Measurements from ENCODE around the gene SLC7A14. TPM values are rescaled to one million over a fixed set of nuclear protein-coding genes. Genes with fewer than 3 reads are reported as not detected.

SLC7A14 gene
- total RNA-seq, 2 experiments from 2014 or later: not detected

- DNase-seq (ENCODE audit: low spot score): no peak
- BruUV-seq (replicated peaks): no TSS peak
- TF ChIP-seq CTCF (conservative IDR thresholded peaks at IDR 0.05; ENCODE audit: low read length) (no peak), EZH2phosphoT487 (IDR thresholded peaks at IDR 0.05; ENCODE audit: borderline replicate concordance, low read depth, low read length) (no peak)
- no peak overlapping the region for H2AFZ ChIP-seq (ENCODE audit: low read length)
- H3K27ac ChIP-seq (ENCODE audit: low read depth, low read length, poor library complexity, severe bottlenecking): no peak overlapping the region
- no peaks in the 10 kb centered on the region for H3K36me3 ChIP-seq (ENCODE audit: insufficient read depth, low read length)
- H3K79me2 ChIP-seq (ENCODE audit: insufficient read depth, low read depth, low read length): no peaks in the 10 kb centered on the region
- intact Hi-C loops (cut with micrococcal nuclease; ENCODE audit: unreplicated experiment): no loop called here
- no peaks in the 10 kb centered on the region for H3K4me1 ChIP-seq (ENCODE audit: insufficient read depth, low read length, poor library complexity, severe bottlenecking)
- ChIA-PET POLR2A (interaction anchor here (0.7 kb wide), 1 partner anchor 181 kb away, joined by 4 read pairs; no protein-coding TSS in a partner anchor), CTCF (ENCODE audit: unreplicated experiment) (no interaction called here)
- H3K4me2 ChIP-seq (ENCODE audit: low read length): no peak overlapping the region
- no peaks in the 10 kb centered on the region for H3K9me2 ChIP-seq (ENCODE audit: insufficient read depth, low read length)
- H4K20me1 ChIP-seq (ENCODE audit: insufficient read depth, low read length): no peaks in the 10 kb centered on the region
- no peak overlapping the region for H3K4me3 ChIP-seq (ENCODE audit: low read depth, low read length, poor library complexity, severe bottlenecking)
- H3K9me3 ChIP-seq (ENCODE audit: low read length): no peaks in the 10 kb centered on the region
These were observed 162.8 kb downstream of the SLC7A14 start for GRCh38 chr3:170423001-170423615.

GRCh38 chr3:170421758-170422157 is 164.1 kb downstream of the SLC7A14 start:
- POLR2A ChIA-PET: no interaction called here
- Histone ChIP-seq H3K4me3 (ENCODE audit: low read depth, low read length, poor library complexity, severe bottlenecking) (no peak overlapping the region), H2AFZ (ENCODE audit: low read length) (no peak overlapping the region), H3K9me2 (ENCODE audit: insufficient read depth, low read length) (no peaks in the 10 kb centered on the region), H3K79me2 (ENCODE audit: insufficient read depth, low read depth, low read length) (no peaks in the 10 kb centered on the region), H3K27ac (ENCODE audit: low read depth, low read length, poor library complexity, severe bottlenecking) (no peak overlapping the region), H3K36me3 (ENCODE audit: insufficient read depth, low read length) (no peaks in the 10 kb centered on the region), H3K4me1 (ENCODE audit: insufficient read depth, low read length, poor library complexity, severe bottlenecking) (no peaks in the 10 kb centered on the region), H3K4me2 (ENCODE audit: low read length) (no peak overlapping the region), H3K9me3 (ENCODE audit: low read length) (no peaks in the 10 kb centered on the region), H4K20me1 (ENCODE audit: insufficient read depth, low read length) (no peaks in the 10 kb centered on the region)
- CTCF ChIA-PET (ENCODE audit: unreplicated experiment): no interaction called here
- intact Hi-C loops (cut with micrococcal nuclease; ENCODE audit: unreplicated experiment): no loop called here
- TF ChIP-seq EZH2phosphoT487 (IDR thresholded peaks at IDR 0.05; ENCODE audit: borderline replicate concordance, low read depth, low read length) (no peak), CTCF (conservative IDR thresholded peaks at IDR 0.05; ENCODE audit: low read length) (no peak)
- DNase-seq (ENCODE audit: low spot score): no peak
- BruUV-seq (replicated peaks): no TSS peak

GRCh38 chr3:170421111-170421641 is 164.7 kb downstream of the SLC7A14 start:
- no peak overlapping the region for H3K4me2 ChIP-seq (ENCODE audit: low read length)

More at GRCh38 chr3:170421111-170421641, 164.7 kb downstream of the SLC7A14 start:
- Histone ChIP-seq H3K27ac (ENCODE audit: low read depth, low read length, poor library complexity, severe bottlenecking) (no peak overlapping the region), H4K20me1 (ENCODE audit: insufficient read depth, low read length) (no peaks in the 10 kb centered on the region), H3K9me3 (ENCODE audit: low read length) (no peaks in the 10 kb centered on the region), H3K4me1 (ENCODE audit: insufficient read depth, low read length, poor library complexity, severe bottlenecking) (no peaks in the 10 kb centered on the region), H3K9me2 (ENCODE audit: insufficient read depth, low read length) (no peaks in the 10 kb centered on the region), H2AFZ (ENCODE audit: low read length) (no peak overlapping the region), H3K36me3 (ENCODE audit: insufficient read depth, low read length) (no peaks in the 10 kb centered on the region), H3K79me2 (ENCODE audit: insufficient read depth, low read depth, low read length) (no peaks in the 10 kb centered on the region), H3K4me3 (ENCODE audit: low read depth, low read length, poor library complexity, severe bottlenecking) (no peak overlapping the region)
- TF ChIP-seq CTCF (conservative IDR thresholded peaks at IDR 0.05; ENCODE audit: low read length) (no peak), EZH2phosphoT487 (IDR thresholded peaks at IDR 0.05; ENCODE audit: borderline replicate concordance, low read depth, low read length) (no peak)
- no peak for DNase-seq (ENCODE audit: low spot score)
- intact Hi-C loops (cut with micrococcal nuclease; ENCODE audit: unreplicated experiment): no loop called here
- CTCF ChIA-PET (ENCODE audit: unreplicated experiment): no interaction called here
- POLR2A ChIA-PET: no interaction called here
- BruUV-seq (replicated peaks): no TSS peak
